IMR-90 (cell line): Measurements from ENCODE around the gene NUBPL. TPM values are rescaled to one million over a fixed set of nuclear protein-coding genes. Genes with fewer than 3 reads are reported as not detected.

Experiments
- ATAC-seq: fragments of 200-7000 bp; cut with Tn5 transposase; 2 replicates; pipeline ENCODE4 v1.9.1; 2020; ENCODE audit warnings: low read depth, mild to moderate bottlenecking, moderate library complexity
- BruUV-seq: library from RNA; stranded (reverse); fragments of 400-500 nt; replicated peaks from 2 replicates; lab custom pipeline; 2021; lab: Mats Ljungman, UMichigan
- CTCF ChIA-PET: fragments of 300-600 bp; formaldehyde crosslinking; extraction: SDS; loops from one replicate; lab custom pipeline; 2021; ENCODE audit warnings: antibody characterized with exemption; lab: Yijun Ruan, JAX
- POLR2A ChIA-PET: fragments of 300-600 bp; sonication (Branson Sonifier 250); formaldehyde crosslinking; loops from one replicate; lab custom pipeline; 2022; ENCODE audit warnings: antibody characterized with exemption; ENCODE audit not compliant: unreplicated experiment; lab: Charles Lee
- DNase-seq: peaks from one replicate; pipeline ENCODE4 v3.0.0; 2013
- H2AFZ ChIP-seq: replicated peaks from 2 replicates; pipeline ENCODE3; 2013; ENCODE audit warnings: low read length, mild to moderate bottlenecking; ENCODE audit not compliant: poor library complexity
- H2AK5ac ChIP-seq: 2 replicates; pipeline ENCODE4 v1.6.1; 2013; ENCODE audit warnings: low read depth, low read length, inconsistent platforms
- H2AK9ac ChIP-seq: replicated peaks from 2 replicates; pipeline ENCODE3; 2013; ENCODE audit warnings: mild to moderate bottlenecking, low read depth, low read length, moderate library complexity; ENCODE audit not compliant: poor library complexity
- H2BK120ac ChIP-seq: 2 replicates; pipeline ENCODE4 v1.6.1; 2013; ENCODE audit warnings: low read depth, low read length, inconsistent platforms
- H2BK15ac ChIP-seq: 3 replicates; pipeline ENCODE4 v1.6.1; 2013; ENCODE audit warnings: low read depth, low read length, inconsistent platforms
- H2BK20ac ChIP-seq: 2 replicates; pipeline ENCODE4 v1.6.1; 2013; ENCODE audit warnings: low read depth, mild to moderate bottlenecking, inconsistent platforms, low read length, moderate library complexity
- H2BK5ac ChIP-seq: 2 replicates; pipeline ENCODE4 v1.6.1; 2013; ENCODE audit warnings: mild to moderate bottlenecking, low read depth, low read length, inconsistent platforms; ENCODE audit not compliant: poor library complexity, severe bottlenecking
- H3K14ac ChIP-seq: replicated peaks from 2 replicates; pipeline ENCODE4 v1.6.1; 2013; ENCODE audit warnings: low read depth, low read length, inconsistent platforms
- H3K18ac ChIP-seq: 2 replicates; pipeline ENCODE4 v1.6.1; 2013; ENCODE audit warnings: low read depth, low read length, control low read depth
- H3K23ac ChIP-seq: 2 replicates; pipeline ENCODE4 v1.6.1; 2013; ENCODE audit warnings: low read depth, low read length, inconsistent platforms
- H3K27ac ChIP-seq: 2 replicates; pipeline ENCODE4 v1.5.1; 2013; ENCODE audit warnings: mild to moderate bottlenecking, control low read depth, low read length; ENCODE audit not compliant: insufficient read depth
- H3K27me3 ChIP-seq: 2 replicates; pipeline ENCODE4 v1.6.1; 2013; ENCODE audit warnings: low read length; ENCODE audit not compliant: control insufficient read depth, insufficient read depth
- H3K36me3 ChIP-seq: 2 replicates; pipeline ENCODE4 v1.6.1; 2013; ENCODE audit warnings: low read length, mixed read lengths; ENCODE audit not compliant: control insufficient read depth, insufficient read depth
- H3K4ac ChIP-seq: 2 replicates; pipeline ENCODE4 v1.6.1; 2013; ENCODE audit warnings: low read depth, low read length, inconsistent platforms
- H3K4me1 ChIP-seq: 2 replicates; pipeline ENCODE4 v1.6.1; 2013; ENCODE audit warnings: low read length, mixed read lengths; ENCODE audit not compliant: control insufficient read depth, insufficient read depth
- H3K4me2 ChIP-seq: 2 replicates; pipeline ENCODE4 v1.6.1; 2013; ENCODE audit warnings: low read depth, mild to moderate bottlenecking, control low read depth, low read length, moderate library complexity
- H3K4me3 ChIP-seq: 2 replicates; pipeline ENCODE4 v1.5.1; 2013; ENCODE audit warnings: low read depth, mild to moderate bottlenecking, control low read depth, low read length, moderate library complexity; ENCODE audit not compliant: insufficient read depth
- H3K56ac ChIP-seq: 2 replicates; pipeline ENCODE4 v1.6.1; 2013; ENCODE audit warnings: low read length, inconsistent platforms; ENCODE audit not compliant: insufficient read depth; ENCODE audit errors: extremely low read depth
- H3K79me1 ChIP-seq, 2 experiments: 2 replicates each; pipeline ENCODE4 v1.6.1; 2013; ENCODE audit warnings: low read length in 2 of 2, inconsistent platforms in 1 of 2, low read depth in 1 of 2
- H3K9ac ChIP-seq: 2 replicates; pipeline ENCODE4 v1.6.1; 2013; ENCODE audit warnings: low read depth, low read length, control low read depth
- H3K9me1 ChIP-seq: 2 replicates; pipeline ENCODE4 v1.6.1; 2013; ENCODE audit warnings: low read length, inconsistent platforms; ENCODE audit not compliant: insufficient read depth
- H3K9me3 ChIP-seq: 2 replicates; pipeline ENCODE4 v1.6.1; 2013; ENCODE audit warnings: low read length; ENCODE audit not compliant: control insufficient read depth, insufficient read depth
- H4K20me1 ChIP-seq: 2 replicates; pipeline ENCODE4 v1.6.1; 2013; ENCODE audit warnings: low read length, inconsistent platforms; ENCODE audit not compliant: insufficient read depth
- H4K5ac ChIP-seq: 2 replicates; pipeline ENCODE4 v1.6.1; 2013; ENCODE audit warnings: mild to moderate bottlenecking, low read depth, low read length, control low read depth
- H4K8ac ChIP-seq, 2 experiments: 2 replicates each; pipeline ENCODE4 v1.6.1; 2013; ENCODE audit warnings: low read depth in 2 of 2, low read length in 2 of 2, control low read depth in 1 of 2, inconsistent platforms in 1 of 2
- H4K91ac ChIP-seq: 2 replicates; pipeline ENCODE4 v1.6.1; 2013; ENCODE audit warnings: low read depth, low read length, inconsistent platforms; ENCODE audit not compliant: insufficient read depth
- BHLHE40 ChIP-seq: fragments of 150-350 bp; IDR thresholded peaks from 2 replicates; pipeline ENCODE4 v1.6.1; 2016; ENCODE audit warnings: mild to moderate bottlenecking, low read depth, low read length
- FOS ChIP-seq: fragments of 150-350 bp; IDR thresholded peaks from 2 replicates; pipeline ENCODE4 v1.6.1; 2016; ENCODE audit warnings: low read depth, low read length
- POLR2A ChIP-seq: IDR thresholded peaks from 2 replicates; pipeline ENCODE4 v1.6.1; 2012; ENCODE audit warnings: mild to moderate bottlenecking, low read depth, low read length
- RAD21 ChIP-seq: IDR thresholded peaks from 2 replicates; pipeline ENCODE4 v1.6.1; 2012; ENCODE audit warnings: low read length, improper control_type of control experiment
- WGBS, 2 experiments: methylation state at CpG; one replicate each; pipeline versions ENCODE4 v1.1.5 to v1.1.7; 2013; ENCODE audit warnings: missing lambda C conversion rate in 2 of 2; ENCODE audit not compliant: insufficient read length in 1 of 2; ENCODE audit errors: extremely low coverage in 2 of 2; 5-methylcytosine and 5-hydroxymethylcytosine counted together
- dilution Hi-C: fragments of 300-500 bp; cut with HindIII; formaldehyde crosslinking; loops from one replicate; pipeline ENCODE4 v1.14.3; 2018; ENCODE audit warnings: low sequenced_read_pairs; ENCODE audit not compliant: unreplicated experiment
- in situ Hi-C: fragments of 300-500 bp; cut with MboI; formaldehyde crosslinking; loops from 3 replicates; pipeline ENCODE4 v1.14.3; 2019; ENCODE audit warnings: low sequenced_read_pairs, inconsistent platforms, mixed read lengths
- intact Hi-C: fragments of 100-400 bp; cut with micrococcal nuclease; formaldehyde crosslinking; loops from 2 replicates; pipeline ENCODE4 v1.10.0; 2022
- polyA plus RNA-seq, 3 experiments: library from polyadenylated mRNA; depleted of rRNA; stranded (reverse); fragments of >200 nt; gene quantifications; 2 replicates each; pipeline ENCODE4 v1.2.3, GENCODE V29; 2012; ENCODE audit warnings: low replicate concordance in 1 of 3
- total RNA-seq: library from RNA; depleted of rRNA; stranded (reverse); fragments of >200 nt; gene quantifications from 2 replicates; pipeline ENCODE4 v1.2.3, GENCODE V29; 2012

Gene NUBPL
- total and polyA plus RNA-seq, 2 of the 4 experiments (the other 2 are of a cell fraction), result 5.4 to 11.5 TPM

DNA sequence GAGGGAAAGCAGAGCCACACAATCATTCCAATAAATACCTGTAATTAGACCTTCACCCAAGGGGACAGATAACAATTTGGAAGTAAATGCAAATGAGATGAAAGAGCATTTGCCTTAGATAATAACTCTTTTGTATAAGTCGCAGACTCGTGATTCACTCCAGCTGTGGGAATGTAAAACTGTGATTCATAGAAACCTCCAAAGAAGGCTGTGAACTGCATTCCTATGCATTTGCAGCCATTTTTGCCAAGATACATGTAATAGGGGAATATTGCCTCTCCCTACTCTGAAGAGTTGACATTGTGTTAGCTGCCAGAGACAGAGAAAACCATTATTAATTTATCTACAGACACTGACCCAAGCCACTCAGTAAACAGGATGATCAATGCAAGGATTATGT lies 334.0 kb downstream of the NUBPL start:
- Histone ChIP-seq H4K20me1 (no peaks in the 10 kb centered on the region), H2AK5ac (peak overlapping the region; percentile 62; the same call in 1 of the 2 replicates), H3K9me3 (no peaks in the 10 kb centered on the region), H3K4ac (peak overlapping the region; percentile 70; the same call in 1 of the 2 replicates), H3K4me1 (peaks cover 12% of the 10 kb centered on the region), H3K18ac (no peak overlapping the region), H2AK9ac (no peak overlapping the region), H2BK15ac (peak overlapping the region; percentile 29; the same call in 1 of the 3 replicates), H3K79me1 (no peaks in the 10 kb centered on the region), H3K27ac (no peak overlapping the region), H4K5ac (no peak overlapping the region), H3K23ac (no peak overlapping the region), H3K56ac (no peak overlapping the region), H3K9me1 (peaks cover 10% of the 10 kb centered on the region), H2BK120ac (peak overlapping the region; percentile 49; the same call in 1 of the 2 replicates), H4K8ac (peak overlapping the region in 1 of 2 experiments; percentile 24; a peak in 1 of 4 replicates), H3K27me3 (no peaks in the 10 kb centered on the region), H3K36me3 (no peaks in the 10 kb centered on the region), H3K14ac (0 out of 2 replicates have a peak overlapping the region, but pooled peaks have one; percentile 2), H3K4me3 (no peak overlapping the region), H2BK20ac (peak overlapping the region; percentile 16; the same call in 1 of the 2 replicates), H2AFZ (no peak overlapping the region), H4K91ac (no peak overlapping the region), H2BK5ac (no peak overlapping the region), H3K9ac (no peak overlapping the region), H3K4me2 (peak overlapping the region; percentile 41; the same call in 1 of the 2 replicates)
- POLR2A ChIA-PET, result no interaction called here
- intact Hi-C loops, result no loop called here
- no CpG with 5 or more reads among the region's 2 CpGs for WGBS, 2 experiments
- dilution Hi-C loops, result no loop called here
- ATAC-seq (peak; percentile 89), DNase-seq (peak; percentile 89)
- in situ Hi-C loops, result no loop called here
- no peak for TF ChIP-seq POLR2A
- TF ChIP-seq BHLHE40, result peak; percentile 56
- TF ChIP-seq FOS, result peak; percentile 69
- TF ChIP-seq RAD21, result no peak
- CTCF ChIA-PET, result interaction anchor here (0.8 kb wide), 1 partner anchor 12 kb away, joined by 3 read pairs; no protein-coding TSS in a partner anchor
- BruUV-seq, result no TSS peak
